CD4-positive, alpha-beta T cell (primary cell): ENCODE measurements around the gene ZSCAN18. TPM values are rescaled to one million over a fixed set of nuclear protein-coding genes. Genes with fewer than 3 reads are reported as not detected.

ENCODE experiments used
- ATAC-seq: fragments of 200-7000 bp; cut with Tn5 transposase; one replicate; pipeline ENCODE4 v1.10.0; 2022; ENCODE audit warnings: mild to moderate bottlenecking; ENCODE audit not compliant: poor library complexity
- CTCF ChIA-PET: fragments of 350-600 bp; sonication (Branson Sonifier 250); formaldehyde crosslinking; loops from one replicate; lab custom pipeline; 2021; ENCODE audit warnings: antibody characterized with exemption, inconsistent platforms; lab: Charles Lee
- POLR2A ChIA-PET: fragments of 350-600 bp; sonication (Branson Sonifier 250); formaldehyde crosslinking; loops from one replicate; lab custom pipeline; 2021; ENCODE audit warnings: antibody characterized with exemption, inconsistent platforms; lab: Charles Lee
- DNase-seq, 14 experiments: peaks; one replicate each; pipeline ENCODE4 v3.0.0-alpha.2; 2013 to 2020; ENCODE audit warnings: mixed read lengths in 2 of 14
- H3K27ac ChIP-seq, 2 donors: one replicate each; pipeline versions ENCODE4 v1.5.1 to v1.7.0; 2013; ENCODE audit warnings: low read length in 2 of 2, low read depth in 1 of 2, mild to moderate bottlenecking in 1 of 2
- H3K27me3 ChIP-seq, 2 experiments: 1 replicate in 1 of 2; 2 replicates in 1 of 2; pipeline versions ENCODE4 v1.6.1 to v1.7.0; 2013; ENCODE audit warnings: low read length in 2 of 2, control low read depth in 1 of 2, mild to moderate bottlenecking in 1 of 2, moderate library complexity in 1 of 2; ENCODE audit not compliant: insufficient read depth in 2 of 2, control insufficient read depth in 1 of 2
- H3K36me3 ChIP-seq: one replicate; pipeline ENCODE4 v1.6.1; 2013; ENCODE audit warnings: low read length, control low read depth; ENCODE audit not compliant: insufficient read depth
- H3K4me1 ChIP-seq: one replicate; pipeline ENCODE4 v1.6.1; 2013; ENCODE audit warnings: low read length, control low read depth; ENCODE audit not compliant: insufficient read depth
- H3K4me3 ChIP-seq: one replicate; pipeline ENCODE4 v1.5.1; 2013; ENCODE audit warnings: mild to moderate bottlenecking, low read length, moderate library complexity
- H3K9me3 ChIP-seq, 2 experiments: 1 replicate in 1 of 2; 2 replicates in 1 of 2; pipeline versions ENCODE4 v1.6.1 to v1.7.0; 2013; ENCODE audit warnings: low read length in 2 of 2, mild to moderate bottlenecking in 2 of 2, control low read depth in 1 of 2, moderate library complexity in 1 of 2; ENCODE audit not compliant: control insufficient read depth in 1 of 2, insufficient read depth in 1 of 2
- H3K27ac Mint-ChIP-seq: one replicate; pipeline ENCODE4 v1.8.0; 2020; ENCODE audit warnings: mixed read lengths
- H3K27me3 Mint-ChIP-seq: one replicate; pipeline ENCODE4 v1.8.0; 2021; ENCODE audit warnings: mixed read lengths
- H3K36me3 Mint-ChIP-seq: one replicate; pipeline ENCODE4 v1.8.0; 2021; ENCODE audit warnings: low read depth, mixed read lengths
- H3K4me1 Mint-ChIP-seq: one replicate; pipeline ENCODE4 v1.8.0; 2021; ENCODE audit warnings: low read depth, mixed read lengths
- H3K4me3 Mint-ChIP-seq: one replicate; pipeline ENCODE4 v1.8.0; 2020; ENCODE audit warnings: mild to moderate bottlenecking, mixed read lengths
- H3K9me3 Mint-ChIP-seq: one replicate; pipeline ENCODE4 v1.8.0; 2020; ENCODE audit warnings: mixed read lengths
- intact Hi-C, 2 experiments: fragments of 100-400 bp; cut with DNase I in 1 of 2; cut with micrococcal nuclease in 1 of 2; formaldehyde crosslinking; loops; one replicate each; pipeline versions ENCODE4 v1.15.1 to v1.9.0; 2023 to 2025; cut with DNase I, micrococcal nuclease
- total RNA-seq, 174 experiments: library from RNA in 2 of 174; stranded (reverse) in 2 of 174; gene quantifications; one replicate each; pipeline ENCODE4 v1.2.3 and lab custom pipeline; 2021 to 2026
- TF ChIP-seq, protein P1 (sequence below): fragments of 200-600 bp; IDR thresholded peaks from one replicate; pipeline ENCODE4 v1.8.0; 2022; ENCODE audit warnings: antibody characterized with exemption, mild to moderate bottlenecking

The ZSCAN18 gene
- total RNA-seq, 2 experiments from 2014 or later: 57.1 to 58.8 TPM

DNA sequence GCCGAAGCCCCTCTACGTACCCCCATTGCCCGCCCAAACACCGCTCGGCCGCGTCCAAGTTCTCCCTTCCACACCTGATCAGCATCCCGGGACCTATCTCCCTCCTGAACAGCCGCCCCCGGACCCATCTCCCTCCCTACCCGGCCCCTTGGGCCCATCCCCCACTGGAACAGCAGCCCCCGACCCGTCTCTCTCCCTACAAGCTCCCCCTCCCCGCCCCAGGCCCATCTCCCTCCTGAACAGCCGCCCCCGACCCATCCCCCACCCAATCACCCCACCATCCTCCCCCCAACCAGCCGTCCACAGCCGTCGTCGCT is 63.6 kb downstream of the ZSCAN18 start:
- ChIA-PET POLR2A (no interaction called here), CTCF (no interaction called here)
- peaks cover 17% of the 10 kb centered on the region for H3K9me3 Mint-ChIP-seq
- peaks cover 6% of the 10 kb centered on the region for H3K4me1 Mint-ChIP-seq
- peaks cover 47 to 87% of the 10 kb centered on the region in 2 experiments for H3K9me3 ChIP-seq
- no peak overlapping the region for H3K4me3 ChIP-seq
- peaks cover 43% of the 10 kb centered on the region for H3K27me3 Mint-ChIP-seq
- H3K4me1 ChIP-seq: no peaks in the 10 kb centered on the region
- H3K27ac Mint-ChIP-seq: no peak overlapping the region
- no peak for DNase-seq
- ATAC-seq: no peak
- no peaks in the 10 kb centered on the region for H3K36me3 ChIP-seq
- H3K4me3 Mint-ChIP-seq: no peak overlapping the region
- intact Hi-C loops: no loop called here
- peaks cover 10 to 23% of the 10 kb centered on the region in 2 experiments for H3K27me3 ChIP-seq
- H3K27ac ChIP-seq: no peak overlapping the region
- peaks cover 41% of the 10 kb centered on the region for H3K36me3 Mint-ChIP-seq
- TF ChIP-seq, protein P1, sequence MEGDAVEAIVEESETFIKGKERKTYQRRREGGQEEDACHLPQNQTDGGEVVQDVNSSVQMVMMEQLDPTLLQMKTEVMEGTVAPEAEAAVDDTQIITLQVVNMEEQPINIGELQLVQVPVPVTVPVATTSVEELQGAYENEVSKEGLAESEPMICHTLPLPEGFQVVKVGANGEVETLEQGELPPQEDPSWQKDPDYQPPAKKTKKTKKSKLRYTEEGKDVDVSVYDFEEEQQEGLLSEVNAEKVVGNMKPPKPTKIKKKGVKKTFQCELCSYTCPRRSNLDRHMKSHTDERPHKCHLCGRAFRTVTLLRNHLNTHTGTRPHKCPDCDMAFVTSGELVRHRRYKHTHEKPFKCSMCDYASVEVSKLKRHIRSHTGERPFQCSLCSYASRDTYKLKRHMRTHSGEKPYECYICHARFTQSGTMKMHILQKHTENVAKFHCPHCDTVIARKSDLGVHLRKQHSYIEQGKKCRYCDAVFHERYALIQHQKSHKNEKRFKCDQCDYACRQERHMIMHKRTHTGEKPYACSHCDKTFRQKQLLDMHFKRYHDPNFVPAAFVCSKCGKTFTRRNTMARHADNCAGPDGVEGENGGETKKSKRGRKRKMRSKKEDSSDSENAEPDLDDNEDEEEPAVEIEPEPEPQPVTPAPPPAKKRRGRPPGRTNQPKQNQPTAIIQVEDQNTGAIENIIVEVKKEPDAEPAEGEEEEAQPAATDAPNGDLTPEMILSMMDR: no peak

Other genes with a start within 250 kb of the ZSCAN18 start
- 10 to 100 TPM; 37.6 to 41.5 TPM for gene ZNF587, start 248.4 kb downstream of the ZSCAN18 start, total RNA-seq
- 10 to 100 TPM; 29.0 to 34.7 TPM for gene ZNF814, start 209.2 kb downstream of the ZSCAN18 start, total RNA-seq
- 10 to 100 TPM; 26.2 to 31.6 TPM for gene ZNF417, start 181.6 kb downstream of the ZSCAN18 start, total RNA-seq
- 1 to 10 TPM; 3.5 to 4.4 TPM for gene ZNF418, start 162.8 kb downstream of the ZSCAN18 start, total RNA-seq
- gene ZNF256, start 150.5 kb downstream of the ZSCAN18 start, total RNA-seq: 10 to 100 TPM; 15.2 TPM
- gene C19orf18, start 123.7 kb downstream of the ZSCAN18 start, total RNA-seq: under 1 TPM; 0.36 to 0.88 TPM
- gene ZNF606, start 95.4 kb downstream of the ZSCAN18 start, total RNA-seq: 10 to 100 TPM; 11.1 to 13.6 TPM
- gene ZSCAN1, start 64.2 kb downstream of the ZSCAN18 start, total RNA-seq: not detected
- 1 to 10 TPM; 1.2 to 1.4 TPM for gene ZNF135, start 38.9 kb downstream of the ZSCAN18 start, total RNA-seq
- gene ZNF329, start 52.6 kb upstream of the ZSCAN18 start, total RNA-seq: 10 to 100 TPM; 15.0 to 16.9 TPM
- gene ZNF274, start 84.8 kb upstream of the ZSCAN18 start, total RNA-seq: 10 to 100 TPM; 51.0 to 51.4 TPM
- 1 to 10 TPM; 6.3 to 7.2 TPM for gene ZNF544, start 130.7 kb upstream of the ZSCAN18 start, total RNA-seq
- gene ZNF8, start 180.7 kb upstream of the ZSCAN18 start, total RNA-seq: 1 to 10 TPM; 9.5 to 9.6 TPM
- gene ERVK3-1, start 207.1 kb upstream of the ZSCAN18 start, total RNA-seq: 100 to 1,000 TPM; 150 to 153 TPM
- gene ZSCAN22, start 228.8 kb upstream of the ZSCAN18 start, total RNA-seq: under 1 TPM; 0.77 to 0.81 TPM